ENCODE results near the gene MAGEA9. TPM values are rescaled to one million over a fixed set of nuclear protein-coding genes. Genes with fewer than 3 reads are reported as not detected.
"Not testable (repeated sequence)": the region's sequence is repeated elsewhere in the genome, so short reads cannot be mapped to it uniquely, and the experiment has no call there.

MAGEA9 gene, protein sequence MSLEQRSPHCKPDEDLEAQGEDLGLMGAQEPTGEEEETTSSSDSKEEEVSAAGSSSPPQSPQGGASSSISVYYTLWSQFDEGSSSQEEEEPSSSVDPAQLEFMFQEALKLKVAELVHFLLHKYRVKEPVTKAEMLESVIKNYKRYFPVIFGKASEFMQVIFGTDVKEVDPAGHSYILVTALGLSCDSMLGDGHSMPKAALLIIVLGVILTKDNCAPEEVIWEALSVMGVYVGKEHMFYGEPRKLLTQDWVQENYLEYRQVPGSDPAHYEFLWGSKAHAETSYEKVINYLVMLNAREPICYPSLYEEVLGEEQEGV
- not detected for polyA plus RNA-seq (2013, experiment 1 of 2)
- polyA plus RNA-seq (2013, experiment 2 of 2) = not detected

DNA sequence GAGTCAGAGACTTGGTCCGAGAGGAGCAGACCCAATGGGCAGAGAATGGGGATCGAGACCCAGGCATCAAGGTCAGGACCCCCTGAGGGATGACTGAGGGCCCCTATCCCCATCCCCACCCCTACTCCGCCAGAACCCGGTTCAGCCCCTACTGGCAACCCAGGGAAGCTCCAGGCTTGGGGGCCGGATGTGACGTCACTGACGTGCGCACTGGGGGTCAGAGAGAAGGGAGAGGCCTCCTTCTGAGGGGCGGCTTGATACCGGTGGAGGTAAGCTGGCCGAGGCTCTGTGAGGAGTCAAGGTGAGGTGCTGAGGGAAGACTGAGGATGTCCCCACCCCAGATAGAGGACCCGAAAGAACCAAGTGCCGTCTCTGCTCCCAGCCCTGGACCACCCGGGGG is at the start of gene MAGEA9:
Gene MAGEA9 (plus strand): TSS at position 204 of the 400 bp plus-strand sequence. CDS start 4,281 bp downstream, outside the sequence.
- not testable (repeated sequence) for H4K8ac ChIP-seq (ENCODE audit: low read length); DNase-seq; H3K9me3 ChIP-seq (ENCODE audit: control insufficient read depth, low read length); H3K27ac ChIP-seq (ENCODE audit: low read length, poor library complexity, severe bottlenecking); H4K91ac ChIP-seq (ENCODE audit: low read length); H3K4ac ChIP-seq (ENCODE audit: low read depth in 1 of 2, low read length in 2 of 2); H3K36me3 ChIP-seq (ENCODE audit: control insufficient read depth in 1 of 2, insufficient read depth in 2 of 2, low read depth in 1 of 2, low read length in 2 of 2); H3K27me3 ChIP-seq (ENCODE audit: control insufficient read depth in 1 of 2, insufficient read depth in 1 of 2, low read length in 2 of 2); H3K79me1 ChIP-seq (replicated peaks; ENCODE audit: low read length, poor library complexity, severe bottlenecking); H3K4me3 ChIP-seq (ENCODE audit: insufficient read depth in 1 of 2, low read depth in 1 of 2, low read length in 2 of 2); H3K9ac ChIP-seq (ENCODE audit: low read length); H3K4me2 ChIP-seq (ENCODE audit: low read length, poor library complexity, severe bottlenecking); H2BK5ac ChIP-seq (ENCODE audit: low read depth, low read length, poor library complexity, severe bottlenecking); H3K18ac ChIP-seq (ENCODE audit: low read depth in 1 of 2, low read length in 2 of 2); H2BK15ac ChIP-seq (ENCODE audit: low read depth, poor library complexity, severe bottlenecking); H2BK120ac ChIP-seq (ENCODE audit: low read depth, low read length); H3K4me1 ChIP-seq (ENCODE audit: control insufficient read depth, insufficient read depth, low read depth, low read length); H2BK12ac ChIP-seq (ENCODE audit: low read length in 2 of 2); H2AFZ ChIP-seq (ENCODE audit: low read depth, low read length); H3K14ac ChIP-seq (ENCODE audit: low read length in 2 of 2); H2AK5ac ChIP-seq (ENCODE audit: low read length, severe bottlenecking); H3K23ac ChIP-seq (ENCODE audit: low read length in 2 of 2)
- no CpG with 5 or more reads among the region's 14 CpGs for WGBS

DNA sequence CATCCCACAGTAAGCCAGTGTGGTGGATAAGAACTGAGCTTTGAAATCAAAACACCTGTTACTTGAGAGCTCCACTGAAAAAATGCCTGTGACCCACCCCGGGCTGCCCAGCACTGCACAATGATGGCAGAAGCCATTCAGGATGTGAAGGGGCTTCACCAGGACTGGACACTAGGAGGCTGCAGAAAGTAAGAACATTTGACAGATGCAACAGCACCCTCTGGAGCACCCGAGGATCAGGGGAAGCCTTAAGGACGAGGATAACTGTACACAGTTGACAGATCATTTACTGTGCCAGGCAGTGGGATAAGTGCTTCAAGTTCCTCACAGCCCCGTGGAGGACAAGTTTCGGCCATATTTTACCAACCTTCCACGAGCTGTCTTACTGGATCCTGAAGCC is 39.5 kb upstream of the MAGEA9 start:
- H3K9me3 ChIP-seq (ENCODE audit: control insufficient read depth, low read length); H2BK15ac ChIP-seq (ENCODE audit: low read depth, poor library complexity, severe bottlenecking); H3K27ac ChIP-seq (ENCODE audit: low read length, poor library complexity, severe bottlenecking); H2BK120ac ChIP-seq (ENCODE audit: low read depth, low read length); H3K23ac ChIP-seq (ENCODE audit: low read length in 2 of 2); H3K14ac ChIP-seq (ENCODE audit: low read length in 2 of 2); H2BK5ac ChIP-seq (ENCODE audit: low read depth, low read length, poor library complexity, severe bottlenecking); H4K91ac ChIP-seq (ENCODE audit: low read length); H4K8ac ChIP-seq (ENCODE audit: low read length); DNase-seq; H3K4me1 ChIP-seq (ENCODE audit: control insufficient read depth, insufficient read depth, low read depth, low read length); H3K27me3 ChIP-seq (ENCODE audit: control insufficient read depth in 1 of 2, insufficient read depth in 1 of 2, low read length in 2 of 2); H3K4me3 ChIP-seq (ENCODE audit: insufficient read depth in 1 of 2, low read depth in 1 of 2, low read length in 2 of 2); H3K79me1 ChIP-seq (replicated peaks; ENCODE audit: low read length, poor library complexity, severe bottlenecking); H3K18ac ChIP-seq (ENCODE audit: low read depth in 1 of 2, low read length in 2 of 2); H3K4ac ChIP-seq (ENCODE audit: low read depth in 1 of 2, low read length in 2 of 2); H3K36me3 ChIP-seq (ENCODE audit: control insufficient read depth in 1 of 2, insufficient read depth in 2 of 2, low read depth in 1 of 2, low read length in 2 of 2); H3K9ac ChIP-seq (ENCODE audit: low read length); H2AK5ac ChIP-seq (ENCODE audit: low read length, severe bottlenecking); H3K4me2 ChIP-seq (ENCODE audit: low read length, poor library complexity, severe bottlenecking); H2BK12ac ChIP-seq (ENCODE audit: low read length in 2 of 2); H2AFZ ChIP-seq (ENCODE audit: low read depth, low read length): not testable (repeated sequence)
- WGBS = no CpG with 5 or more reads among the region's 6 CpGs

DNA sequence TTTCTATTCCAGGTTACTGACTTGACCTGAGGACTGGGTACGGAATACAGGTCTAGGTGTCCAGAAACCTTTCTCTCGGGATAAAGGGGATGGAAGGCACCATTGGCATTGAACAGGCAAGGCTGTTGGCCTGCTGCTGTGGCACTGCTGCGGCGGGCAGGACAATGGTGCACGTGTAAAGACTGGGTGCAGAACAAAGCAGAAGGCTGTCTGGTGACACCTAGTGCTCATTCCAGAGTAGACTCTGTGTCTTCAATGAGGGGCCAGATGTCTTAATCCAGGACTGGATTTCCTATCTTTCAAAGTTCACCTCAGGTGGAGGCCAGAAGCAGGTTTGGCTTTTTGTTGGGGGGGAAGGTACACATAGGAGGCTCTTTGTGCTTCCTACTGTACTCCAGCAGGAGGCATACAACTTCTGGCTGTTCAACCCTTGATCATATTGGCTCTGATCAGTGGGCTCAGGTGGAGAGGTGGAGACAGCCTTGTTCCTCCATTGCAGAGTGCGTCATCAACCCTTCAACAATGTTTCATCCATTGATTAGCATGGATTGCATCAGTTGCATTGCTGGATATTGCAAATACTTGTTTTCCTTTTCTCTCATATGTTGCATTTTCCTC is 35.2 kb upstream of the MAGEA9 start:
- H3K14ac ChIP-seq (ENCODE audit: low read length in 2 of 2); H2BK15ac ChIP-seq (ENCODE audit: low read depth, poor library complexity, severe bottlenecking); H4K91ac ChIP-seq (ENCODE audit: low read length); H3K4me1 ChIP-seq (ENCODE audit: control insufficient read depth, insufficient read depth, low read depth, low read length); DNase-seq; H3K36me3 ChIP-seq (ENCODE audit: control insufficient read depth in 1 of 2, insufficient read depth in 2 of 2, low read depth in 1 of 2, low read length in 2 of 2); H3K18ac ChIP-seq (ENCODE audit: low read depth in 1 of 2, low read length in 2 of 2); H3K23ac ChIP-seq (ENCODE audit: low read length in 2 of 2); H3K9ac ChIP-seq (ENCODE audit: low read length); H3K27me3 ChIP-seq (ENCODE audit: control insufficient read depth in 1 of 2, insufficient read depth in 1 of 2, low read length in 2 of 2); H2AK5ac ChIP-seq (ENCODE audit: low read length, severe bottlenecking); H2BK5ac ChIP-seq (ENCODE audit: low read depth, low read length, poor library complexity, severe bottlenecking); H3K27ac ChIP-seq (ENCODE audit: low read length, poor library complexity, severe bottlenecking); H3K4ac ChIP-seq (ENCODE audit: low read depth in 1 of 2, low read length in 2 of 2); H3K4me2 ChIP-seq (ENCODE audit: low read length, poor library complexity, severe bottlenecking); H2BK120ac ChIP-seq (ENCODE audit: low read depth, low read length); H4K8ac ChIP-seq (ENCODE audit: low read length); H3K4me3 ChIP-seq (ENCODE audit: insufficient read depth in 1 of 2, low read depth in 1 of 2, low read length in 2 of 2); H2AFZ ChIP-seq (ENCODE audit: low read depth, low read length); H3K79me1 ChIP-seq (replicated peaks; ENCODE audit: low read length, poor library complexity, severe bottlenecking); H2BK12ac ChIP-seq (ENCODE audit: low read length in 2 of 2); H3K9me3 ChIP-seq (ENCODE audit: control insufficient read depth, low read length): not testable (repeated sequence)
- WGBS = no CpG with 5 or more reads among the region's 6 CpGs

DNA sequence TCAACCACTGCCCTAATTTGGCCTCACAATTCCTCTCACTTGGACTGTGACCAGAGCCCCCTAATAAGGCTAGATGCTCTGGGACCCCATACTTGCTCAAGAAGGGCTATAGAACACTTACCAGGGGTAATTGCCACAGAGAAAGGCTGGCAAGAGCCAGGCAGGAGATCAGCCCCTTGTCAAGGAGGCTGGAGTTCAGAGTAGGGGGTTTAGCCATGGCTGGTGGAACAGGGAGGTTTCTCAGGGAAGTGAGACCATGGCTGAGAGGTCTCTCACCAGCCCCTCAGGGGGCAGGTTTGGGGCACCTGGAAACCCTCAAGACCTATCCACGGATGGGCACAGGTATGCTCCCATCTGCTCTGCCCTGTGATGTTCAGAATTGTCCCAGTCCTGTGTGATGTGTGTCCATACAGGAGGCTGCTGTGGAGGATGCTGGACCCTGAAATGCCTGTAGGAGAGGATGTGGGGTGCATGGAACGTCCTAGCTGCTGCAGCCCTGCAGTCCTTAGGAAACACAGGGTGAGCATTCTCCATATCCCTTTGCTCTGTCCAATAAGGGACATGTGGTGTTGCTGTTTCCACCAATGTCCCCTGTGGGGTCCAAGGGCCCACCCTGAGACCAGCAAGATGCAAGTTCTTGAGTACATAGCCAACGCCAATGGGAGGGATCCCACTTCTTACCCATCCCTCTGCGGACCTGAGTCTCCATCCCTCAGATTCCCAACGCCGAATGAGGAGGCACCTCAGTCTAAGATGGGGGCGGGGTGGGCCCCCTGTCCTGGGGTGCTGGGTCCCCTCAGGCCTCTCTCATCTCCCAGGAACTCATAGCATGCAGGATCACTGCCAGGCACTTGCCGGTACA is 24.3 kb upstream of the MAGEA9 start:
- H3K4me1 ChIP-seq (ENCODE audit: control insufficient read depth, insufficient read depth, low read depth, low read length) = no peaks in the 10 kb centered on the region
- no peaks in the 10 kb centered on the region for H3K36me3 ChIP-seq (ENCODE audit: control insufficient read depth in 1 of 2, insufficient read depth in 2 of 2, low read depth in 1 of 2, low read length in 2 of 2)
- no peak overlapping the region for H2AK5ac ChIP-seq (ENCODE audit: low read length, severe bottlenecking)
- H2AFZ ChIP-seq (ENCODE audit: low read depth, low read length) = no peak overlapping the region
- no peak overlapping the region for H4K8ac ChIP-seq (ENCODE audit: low read length)
- no peak overlapping the region for H2BK12ac ChIP-seq (ENCODE audit: low read length in 2 of 2)
- H2BK5ac ChIP-seq (ENCODE audit: low read depth, low read length, poor library complexity, severe bottlenecking) = no peak overlapping the region
- H3K4me3 ChIP-seq (ENCODE audit: insufficient read depth in 1 of 2, low read depth in 1 of 2, low read length in 2 of 2) = no peak overlapping the region
- no peak overlapping the region for H2BK15ac ChIP-seq (ENCODE audit: low read depth, poor library complexity, severe bottlenecking)
- H3K18ac ChIP-seq (ENCODE audit: low read depth in 1 of 2, low read length in 2 of 2) = no peak overlapping the region
- no peak overlapping the region for H3K23ac ChIP-seq (ENCODE audit: low read length in 2 of 2)
- no peak overlapping the region for H3K4me2 ChIP-seq (ENCODE audit: low read length, poor library complexity, severe bottlenecking)
- 75% methylated on average over 8 of the region's 8 CpGs for WGBS
- H3K27ac ChIP-seq (ENCODE audit: low read length, poor library complexity, severe bottlenecking) = no peak overlapping the region
- no peak overlapping the region for H2BK120ac ChIP-seq (ENCODE audit: low read depth, low read length)
- H3K4ac ChIP-seq (ENCODE audit: low read depth in 1 of 2, low read length in 2 of 2) = no peak overlapping the region
- H3K9ac ChIP-seq (ENCODE audit: low read length) = no peak overlapping the region
- H3K9me3 ChIP-seq (ENCODE audit: control insufficient read depth, low read length) = no peaks in the 10 kb centered on the region
- H3K27me3 ChIP-seq (ENCODE audit: control insufficient read depth in 1 of 2, insufficient read depth in 1 of 2, low read length in 2 of 2) = peaks cover 0 to 3% of the 10 kb centered on the region in 2 experiments
- no peak overlapping the region for H4K91ac ChIP-seq (ENCODE audit: low read length)
- H3K79me1 ChIP-seq (replicated peaks; ENCODE audit: low read length, poor library complexity, severe bottlenecking) = no peaks in the 10 kb centered on the region
- no peak for DNase-seq
- H3K14ac ChIP-seq (ENCODE audit: low read length in 2 of 2) = no peak overlapping the region

All from mesenchymal stem cell (in vitro differentiated cells and primary cell).